GM12878 (cell line): ENCODE data around the gene SRA1. TPM values are rescaled to one million over a fixed set of nuclear protein-coding genes. Genes with fewer than 3 reads are reported as not detected.

Experiments
- CBX3 ChIP-seq: fragments of 200-600 bp; sonication (generic); IDR thresholded peaks from 2 replicates; pipeline ENCODE4 v1.6.1; 2016; ENCODE audit warnings: low read depth, borderline replicate concordance
- EED ChIP-seq: sonication (generic); IDR thresholded peaks from 2 replicates; pipeline ENCODE4 v1.6.1; 2016; ENCODE audit warnings: antibody characterized with exemption, low read depth
- ETV6 ChIP-seq, 2 experiments: fragments of 450-650 bp in 1 of 2; IDR thresholded peaks in 1 of 2; conservative IDR thresholded peaks in 1 of 2; 2 replicates each; pipeline ENCODE4 v1.6.1; 2014; ENCODE audit warnings: antibody characterized with exemption in 1 of 2, borderline replicate concordance in 1 of 2, low read depth in 1 of 2, mild to moderate bottlenecking in 1 of 2, moderate library complexity in 1 of 2
- HCFC1 ChIP-seq: fragments of 150-350 bp; IDR thresholded peaks from 2 replicates; pipeline ENCODE4 v1.6.1; 2014; ENCODE audit warnings: low read length
- MTA2 ChIP-seq: fragments of 450-650 bp; IDR thresholded peaks from 2 replicates; pipeline ENCODE4 v1.6.1; 2016; ENCODE audit warnings: low read depth, mild to moderate bottlenecking, moderate library complexity
- NFYA ChIP-seq: IDR thresholded peaks from 2 replicates; pipeline ENCODE4 v1.6.1; 2011; ENCODE audit warnings: low read depth, mild to moderate bottlenecking, low read length, improper control_type of control experiment, borderline replicate concordance
- RCOR1 ChIP-seq: conservative IDR thresholded peaks from 2 replicates; pipeline ENCODE4 v1.6.1; 2012; ENCODE audit warnings: low read depth, low read length, improper control_type of control experiment
- RELA ChIP-seq: fragments of 450-650 bp; IDR thresholded peaks from 2 replicates; pipeline ENCODE4 v1.8.0; 2014; ENCODE audit warnings: borderline replicate concordance; ENCODE audit not compliant: partially characterized antibody
- SMARCA5 ChIP-seq: fragments of 450-650 bp; IDR thresholded peaks from 2 replicates; pipeline ENCODE4 v1.6.1; 2017; ENCODE audit warnings: mild to moderate bottlenecking
- SPI1 ChIP-seq: IDR thresholded peaks from 2 replicates; pipeline ENCODE4 v1.6.1; 2011; ENCODE audit warnings: low read depth, mild to moderate bottlenecking, low read length, moderate library complexity, borderline replicate concordance; ENCODE audit not compliant: insufficient read depth
- STAT3 ChIP-seq: IDR thresholded peaks from 2 replicates; pipeline ENCODE4 v1.6.1; 2011; ENCODE audit warnings: low read depth, low read length, improper control_type of control experiment
- SUPT20H ChIP-seq: IDR thresholded peaks from 2 replicates; pipeline ENCODE4 v1.6.1; 2011; ENCODE audit warnings: low read depth, mild to moderate bottlenecking, low read length, moderate library complexity, borderline replicate concordance; ENCODE audit not compliant: control insufficient read depth
- WRNIP1 ChIP-seq: IDR thresholded peaks from 2 replicates; pipeline ENCODE4 v1.6.1; 2011; ENCODE audit warnings: low read depth, low read length, improper control_type of control experiment, borderline replicate concordance
- YY1 ChIP-seq: IDR thresholded peaks from 2 replicates; pipeline ENCODE4 v1.6.1; 2011; ENCODE audit warnings: low read depth, mild to moderate bottlenecking, low read length
- ZNF217 ChIP-seq: fragments of 450-650 bp; IDR thresholded peaks from 2 replicates; pipeline ENCODE4 v1.6.1; 2017; ENCODE audit warnings: antibody characterized with exemption, mild to moderate bottlenecking
- polyA plus RNA-seq, 11 experiments: library from polyadenylated mRNA; depleted of rRNA in 4 of 11; unstranded in 6 of 11; stranded (reverse) in 5 of 11; fragments of >200 nt; fragmentation: Nextera tagmentation in 4 of 11; fragmentation: Illumina TruSeq in 1 of 11; extraction: Ambion mirVana in 4 of 11; extraction: Trizol in 1 of 11; gene quantifications; 1 replicate in 1 of 11; 2 replicates in 10 of 11; pipeline versions ENCODE4 v1.2.1 to v1.2.3, GENCODE V29; 2011 to 2016; ENCODE audit warnings: inconsistent platforms in 2 of 11, missing spikeins in 2 of 11, low read depth in 1 of 11
- total RNA-seq, 4 experiments: library from RNA; depleted of rRNA in 3 of 4; stranded (reverse); fragments of >200 nt in 3 of 4; fragmentation: Illumina TruSeq in 1 of 4; extraction: Trizol in 1 of 4; gene quantifications; 2 replicates each; pipeline versions ENCODE4 v1.2.1 to v1.2.3, GENCODE V29; 2013 to 2021
- TF ChIP-seq, protein P1 (sequence below): fragments of 450-650 bp; IDR thresholded peaks from 2 replicates; pipeline ENCODE4 v1.6.1; 2017; ENCODE audit warnings: mild to moderate bottlenecking, moderate library complexity
- TF ChIP-seq, protein P2 (sequence below): IDR thresholded peaks from 2 replicates; pipeline ENCODE4 v1.6.1; 2011; ENCODE audit warnings: low read depth, low read length, improper control_type of control experiment, borderline replicate concordance
- TF ChIP-seq, protein P3 (sequence below): IDR thresholded peaks from 2 replicates; pipeline ENCODE4 v1.6.1; 2012; ENCODE audit warnings: mild to moderate bottlenecking, low read depth, low read length
- TF ChIP-seq, protein P4 (sequence below): IDR thresholded peaks from 2 replicates; pipeline ENCODE4 v1.6.1; 2011; ENCODE audit warnings: low read depth, mild to moderate bottlenecking, low read length, moderate library complexity, borderline replicate concordance; ENCODE audit errors: extremely low read depth

SRA1 gene
- total and polyA plus RNA-seq, 10 of the 15 experiments (the other 5 are each of a cell fraction or from before 2014, with no cell fraction given) = 35.3 to 127 (median 56.1) TPM

- TF ChIP-seq, protein P1, sequence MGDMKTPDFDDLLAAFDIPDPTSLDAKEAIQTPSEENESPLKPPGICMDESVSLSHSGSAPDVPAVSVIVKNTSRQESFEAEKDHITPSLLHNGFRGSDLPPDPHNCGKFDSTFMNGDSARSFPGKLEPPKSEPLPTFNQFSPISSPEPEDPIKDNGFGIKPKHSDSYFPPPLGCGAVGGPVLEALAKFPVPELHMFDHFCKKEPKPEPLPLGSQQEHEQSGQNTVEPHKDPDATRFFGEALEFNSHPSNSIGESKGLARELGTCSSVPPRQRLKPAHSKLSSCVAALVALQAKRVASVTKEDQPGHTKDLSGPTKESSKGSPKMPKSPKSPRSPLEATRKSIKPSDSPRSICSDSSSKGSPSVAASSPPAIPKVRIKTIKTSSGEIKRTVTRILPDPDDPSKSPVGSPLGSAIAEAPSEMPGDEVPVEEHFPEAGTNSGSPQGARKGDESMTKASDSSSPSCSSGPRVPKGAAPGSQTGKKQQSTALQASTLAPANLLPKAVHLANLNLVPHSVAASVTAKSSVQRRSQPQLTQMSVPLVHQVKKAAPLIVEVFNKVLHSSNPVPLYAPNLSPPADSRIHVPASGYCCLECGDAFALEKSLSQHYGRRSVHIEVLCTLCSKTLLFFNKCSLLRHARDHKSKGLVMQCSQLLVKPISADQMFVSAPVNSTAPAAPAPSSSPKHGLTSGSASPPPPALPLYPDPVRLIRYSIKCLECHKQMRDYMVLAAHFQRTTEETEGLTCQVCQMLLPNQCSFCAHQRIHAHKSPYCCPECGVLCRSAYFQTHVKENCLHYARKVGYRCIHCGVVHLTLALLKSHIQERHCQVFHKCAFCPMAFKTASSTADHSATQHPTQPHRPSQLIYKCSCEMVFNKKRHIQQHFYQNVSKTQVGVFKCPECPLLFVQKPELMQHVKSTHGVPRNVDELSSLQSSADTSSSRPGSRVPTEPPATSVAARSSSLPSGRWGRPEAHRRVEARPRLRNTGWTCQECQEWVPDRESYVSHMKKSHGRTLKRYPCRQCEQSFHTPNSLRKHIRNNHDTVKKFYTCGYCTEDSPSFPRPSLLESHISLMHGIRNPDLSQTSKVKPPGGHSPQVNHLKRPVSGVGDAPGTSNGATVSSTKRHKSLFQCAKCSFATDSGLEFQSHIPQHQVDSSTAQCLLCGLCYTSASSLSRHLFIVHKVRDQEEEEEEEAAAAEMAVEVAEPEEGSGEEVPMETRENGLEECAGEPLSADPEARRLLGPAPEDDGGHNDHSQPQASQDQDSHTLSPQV = no peak
- peak; percentile 73 for TF ChIP-seq HCFC1
- TF ChIP-seq RCOR1 = no peak
- no peak; the same call in 1 of the 2 replicates for TF ChIP-seq SMARCA5
- TF ChIP-seq WRNIP1 = no peak
- no peak for TF ChIP-seq STAT3
- peak in 1 of 2 experiments; percentile 21; a peak in 1 of 4 replicates for TF ChIP-seq ETV6 (conservative IDR thresholded peaks at IDR 0.05 in 1 of 2, IDR thresholded peaks at IDR 0.05 in 1 of 2; ENCODE audit: borderline replicate concordance in 1 of 2, low read depth in 1 of 2)
- TF ChIP-seq YY1 = peak; percentile 99
- TF ChIP-seq, protein P2, sequence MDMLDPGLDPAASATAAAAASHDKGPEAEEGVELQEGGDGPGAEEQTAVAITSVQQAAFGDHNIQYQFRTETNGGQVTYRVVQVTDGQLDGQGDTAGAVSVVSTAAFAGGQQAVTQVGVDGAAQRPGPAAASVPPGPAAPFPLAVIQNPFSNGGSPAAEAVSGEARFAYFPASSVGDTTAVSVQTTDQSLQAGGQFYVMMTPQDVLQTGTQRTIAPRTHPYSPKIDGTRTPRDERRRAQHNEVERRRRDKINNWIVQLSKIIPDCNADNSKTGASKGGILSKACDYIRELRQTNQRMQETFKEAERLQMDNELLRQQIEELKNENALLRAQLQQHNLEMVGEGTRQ = peak; percentile 73
- TF ChIP-seq, protein P3, sequence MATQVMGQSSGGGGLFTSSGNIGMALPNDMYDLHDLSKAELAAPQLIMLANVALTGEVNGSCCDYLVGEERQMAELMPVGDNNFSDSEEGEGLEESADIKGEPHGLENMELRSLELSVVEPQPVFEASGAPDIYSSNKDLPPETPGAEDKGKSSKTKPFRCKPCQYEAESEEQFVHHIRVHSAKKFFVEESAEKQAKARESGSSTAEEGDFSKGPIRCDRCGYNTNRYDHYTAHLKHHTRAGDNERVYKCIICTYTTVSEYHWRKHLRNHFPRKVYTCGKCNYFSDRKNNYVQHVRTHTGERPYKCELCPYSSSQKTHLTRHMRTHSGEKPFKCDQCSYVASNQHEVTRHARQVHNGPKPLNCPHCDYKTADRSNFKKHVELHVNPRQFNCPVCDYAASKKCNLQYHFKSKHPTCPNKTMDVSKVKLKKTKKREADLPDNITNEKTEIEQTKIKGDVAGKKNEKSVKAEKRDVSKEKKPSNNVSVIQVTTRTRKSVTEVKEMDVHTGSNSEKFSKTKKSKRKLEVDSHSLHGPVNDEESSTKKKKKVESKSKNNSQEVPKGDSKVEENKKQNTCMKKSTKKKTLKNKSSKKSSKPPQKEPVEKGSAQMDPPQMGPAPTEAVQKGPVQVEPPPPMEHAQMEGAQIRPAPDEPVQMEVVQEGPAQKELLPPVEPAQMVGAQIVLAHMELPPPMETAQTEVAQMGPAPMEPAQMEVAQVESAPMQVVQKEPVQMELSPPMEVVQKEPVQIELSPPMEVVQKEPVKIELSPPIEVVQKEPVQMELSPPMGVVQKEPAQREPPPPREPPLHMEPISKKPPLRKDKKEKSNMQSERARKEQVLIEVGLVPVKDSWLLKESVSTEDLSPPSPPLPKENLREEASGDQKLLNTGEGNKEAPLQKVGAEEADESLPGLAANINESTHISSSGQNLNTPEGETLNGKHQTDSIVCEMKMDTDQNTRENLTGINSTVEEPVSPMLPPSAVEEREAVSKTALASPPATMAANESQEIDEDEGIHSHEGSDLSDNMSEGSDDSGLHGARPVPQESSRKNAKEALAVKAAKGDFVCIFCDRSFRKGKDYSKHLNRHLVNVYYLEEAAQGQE = 0 out of 2 replicates have a peak, but pooled peaks have one; percentile 9
- TF ChIP-seq MTA2 = peak; percentile 74; the same call in 1 of the 2 replicates
- no peak for TF ChIP-seq SPI1
- TF ChIP-seq ZNF217 = no peak
- peak; percentile 41 for TF ChIP-seq EED
- TF ChIP-seq SUPT20H = no peak
- peak; percentile 79 for TF ChIP-seq RELA
- TF ChIP-seq NFYA = no peak
- TF ChIP-seq CBX3 = no peak
- TF ChIP-seq, protein P4, sequence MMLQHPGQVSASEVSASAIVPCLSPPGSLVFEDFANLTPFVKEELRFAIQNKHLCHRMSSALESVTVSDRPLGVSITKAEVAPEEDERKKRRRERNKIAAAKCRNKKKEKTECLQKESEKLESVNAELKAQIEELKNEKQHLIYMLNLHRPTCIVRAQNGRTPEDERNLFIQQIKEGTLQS = peak; percentile 71; the same call in 1 of the 2 replicates
These were observed 7.1 kb upstream of the SRA1 start, which contains the start of the genes APBB3 and SLC35A4 (continued) for GRCh38 chr5:140564196-140565023.
